Measurements from ENCODE around the gene TBCK. TPM values are rescaled to one million over a fixed set of nuclear protein-coding genes. Genes with fewer than 3 reads are reported as not detected.
A peak's percentile ranks its signal among the peaks of the same experiment; 100 is the strongest.

TBCK gene
- total RNA-seq, 1 donor from 2014 or later: 25.8 TPM

DNA sequence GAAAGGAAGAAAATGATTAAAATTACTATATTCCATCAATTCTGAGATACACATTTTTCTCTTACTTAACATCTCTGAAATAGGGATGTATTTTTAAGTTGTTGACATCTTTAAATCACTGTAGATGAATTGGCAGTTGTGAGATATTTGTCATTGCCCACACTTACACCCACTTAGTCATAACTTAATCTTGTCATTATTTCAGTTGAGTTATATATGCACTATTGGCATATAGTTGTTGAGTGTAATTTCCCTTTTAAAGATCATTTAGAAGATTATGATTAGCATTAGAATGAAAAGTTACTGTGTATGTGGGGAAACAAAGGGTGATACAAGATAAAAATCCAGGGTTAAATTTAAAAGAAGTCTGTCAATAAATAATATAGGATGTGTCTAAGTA lies 2.5 kb upstream of the TBCK start:
- Histone ChIP-seq H4K20me1 (ENCODE audit: insufficient read depth, low read length) (peaks cover 5% of the 10 kb centered on the region), H3K4me2 (ENCODE audit: low read length) (peak overlapping the region; percentile 93), H3K4me3 (ENCODE audit: insufficient read depth, low read depth, low read length) (no peak overlapping the region), H3K9ac (ENCODE audit: low read length) (no peak overlapping the region), H3K9me3 (ENCODE audit: insufficient read depth, low read depth, low read length) (no peaks in the 10 kb centered on the region), H3K4me1 (ENCODE audit: insufficient read depth, low read length) (peaks cover 16% of the 10 kb centered on the region), H3K79me2 (ENCODE audit: insufficient read depth, low read length) (peaks cover 87% of the 10 kb centered on the region), H3K27ac (ENCODE audit: low read depth, low read length) (no peak overlapping the region), H3K27me3 (ENCODE audit: insufficient read depth, low read length) (no peaks in the 10 kb centered on the region), H2AFZ (ENCODE audit: low read depth, low read length) (no peak overlapping the region), H3K36me3 (ENCODE audit: insufficient read depth, low read length) (no peaks in the 10 kb centered on the region)
- Mint-ChIP-seq H3K4me3 (ENCODE audit: unreplicated experiment) (no peak overlapping the region), H3K9me3 (ENCODE audit: unreplicated experiment) (no peaks in the 10 kb centered on the region), H3K27me3 (ENCODE audit: low read depth, unreplicated experiment) (no peaks in the 10 kb centered on the region), H3K36me3 (ENCODE audit: low read depth, unreplicated experiment) (peaks cover 2% of the 10 kb centered on the region), H3K27ac (ENCODE audit: unreplicated experiment) (no peak overlapping the region), H3K4me1 (ENCODE audit: low read depth, unreplicated experiment) (peaks cover 15% of the 10 kb centered on the region)
- FAIRE-seq (no peak), DNase-seq (ENCODE audit: low read depth) (no peak)
- TF ChIP-seq EZH2 (IDR thresholded peaks at IDR 0.05; ENCODE audit: insufficient read depth, low read length) (no peak), CTCF (IDR thresholded peaks at IDR 0.05; ENCODE audit: insufficient read depth, low read depth, low read length) (no peak)

- Histone ChIP-seq H3K79me2 (ENCODE audit: insufficient read depth, low read length) (peaks cover 87% of the 10 kb centered on the region), H3K4me3 (ENCODE audit: insufficient read depth, low read depth, low read length) (peak overlapping the region; percentile 92), H3K27me3 (ENCODE audit: insufficient read depth, low read length) (no peaks in the 10 kb centered on the region), H3K27ac (ENCODE audit: low read depth, low read length) (peak overlapping the region; percentile 99), H3K9me3 (ENCODE audit: insufficient read depth, low read depth, low read length) (no peaks in the 10 kb centered on the region), H4K20me1 (ENCODE audit: insufficient read depth, low read length) (peaks cover 4% of the 10 kb centered on the region), H3K36me3 (ENCODE audit: insufficient read depth, low read length) (no peaks in the 10 kb centered on the region), H3K4me2 (ENCODE audit: low read length) (peak overlapping the region; percentile 93), H2AFZ (ENCODE audit: low read depth, low read length) (no peak overlapping the region), H3K9ac (ENCODE audit: low read length) (peak overlapping the region; percentile 97), H3K4me1 (ENCODE audit: insufficient read depth, low read length) (peaks cover 20% of the 10 kb centered on the region)
- Mint-ChIP-seq H3K9me3 (ENCODE audit: unreplicated experiment) (no peaks in the 10 kb centered on the region), H3K4me1 (ENCODE audit: low read depth, unreplicated experiment) (peaks cover 15% of the 10 kb centered on the region), H3K27me3 (ENCODE audit: low read depth, unreplicated experiment) (no peaks in the 10 kb centered on the region), H3K4me3 (ENCODE audit: unreplicated experiment) (no peak overlapping the region), H3K36me3 (ENCODE audit: low read depth, unreplicated experiment) (peaks cover 2% of the 10 kb centered on the region), H3K27ac (ENCODE audit: unreplicated experiment) (no peak overlapping the region)
- DNase-seq (ENCODE audit: low read depth) (no peak), FAIRE-seq (no peak)
- TF ChIP-seq CTCF (IDR thresholded peaks at IDR 0.05; ENCODE audit: insufficient read depth, low read depth, low read length) (no peak), EZH2 (IDR thresholded peaks at IDR 0.05; ENCODE audit: insufficient read depth, low read length) (no peak)
Measured at GRCh38 chr4:106317815-106318214, 1.8 kb upstream of the TBCK start.

DNA sequence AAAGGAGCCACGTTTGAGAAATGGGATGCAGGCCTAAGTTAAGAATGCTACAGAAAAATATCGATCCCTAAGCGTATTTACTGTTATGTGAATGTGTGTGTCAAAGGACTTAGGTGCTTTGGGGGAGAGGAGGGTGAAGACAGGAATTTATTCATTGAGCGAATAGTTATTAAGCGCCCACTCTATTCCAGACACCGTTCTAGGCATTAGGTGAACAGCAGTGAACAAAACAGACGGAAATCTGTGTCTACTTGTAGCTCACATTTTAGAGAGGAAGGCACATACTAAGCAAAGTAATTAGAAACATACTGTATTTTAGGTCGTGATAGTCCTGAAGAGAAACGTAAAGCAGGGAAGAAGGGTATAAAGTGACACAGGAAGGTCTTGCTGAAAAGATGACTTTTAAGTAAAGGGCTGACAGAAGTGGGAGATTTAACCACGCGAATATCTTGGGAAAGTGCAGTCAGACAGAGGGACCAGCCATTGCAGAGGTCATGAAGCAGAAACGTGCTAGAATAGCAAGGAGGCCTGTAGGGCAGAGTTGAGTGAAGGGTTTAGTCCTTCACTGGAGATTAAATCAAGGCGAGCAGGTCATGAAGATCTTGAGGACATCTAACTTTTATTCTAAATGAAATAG lies 882 bp upstream of the TBCK start:
- Histone ChIP-seq H3K4me1 (ENCODE audit: insufficient read depth, low read length) (peaks cover 25% of the 10 kb centered on the region), H2AFZ (ENCODE audit: low read depth, low read length) (peak overlapping the region; percentile 72), H3K79me2 (ENCODE audit: insufficient read depth, low read length) (peaks cover 80% of the 10 kb centered on the region), H3K27ac (ENCODE audit: low read depth, low read length) (peak overlapping the region; percentile 99), H3K27me3 (ENCODE audit: insufficient read depth, low read length) (no peaks in the 10 kb centered on the region), H3K9me3 (ENCODE audit: insufficient read depth, low read depth, low read length) (no peaks in the 10 kb centered on the region), H3K36me3 (ENCODE audit: insufficient read depth, low read length) (no peaks in the 10 kb centered on the region), H3K4me2 (ENCODE audit: low read length) (peak overlapping the region; percentile 93), H4K20me1 (ENCODE audit: insufficient read depth, low read length) (no peaks in the 10 kb centered on the region), H3K9ac (ENCODE audit: low read length) (peak overlapping the region; percentile 97), H3K4me3 (ENCODE audit: insufficient read depth, low read depth, low read length) (peak overlapping the region; percentile 92)
- TF ChIP-seq CTCF (IDR thresholded peaks at IDR 0.05; ENCODE audit: insufficient read depth, low read depth, low read length) (no peak), EZH2 (IDR thresholded peaks at IDR 0.05; ENCODE audit: insufficient read depth, low read length) (no peak)
- H3K27me3 Mint-ChIP-seq (ENCODE audit: low read depth, unreplicated experiment): no peaks in the 10 kb centered on the region
- peaks cover 2% of the 10 kb centered on the region for H3K36me3 Mint-ChIP-seq (ENCODE audit: low read depth, unreplicated experiment)
- H3K4me1 Mint-ChIP-seq (ENCODE audit: low read depth, unreplicated experiment): peaks cover 20% of the 10 kb centered on the region
- no peaks in the 10 kb centered on the region for H3K9me3 Mint-ChIP-seq (ENCODE audit: unreplicated experiment)
- DNase-seq (ENCODE audit: low read depth): no peak
- no peak overlapping the region for H3K27ac Mint-ChIP-seq (ENCODE audit: unreplicated experiment)
- H3K4me3 Mint-ChIP-seq (ENCODE audit: unreplicated experiment): no peak overlapping the region
- FAIRE-seq: no peak

All from astrocyte (in vitro differentiated cells and primary cell).